Measurements from ENCODE around the gene TIAL1. TPM values are rescaled to one million over a fixed set of nuclear protein-coding genes. Genes with fewer than 3 reads are reported as not detected.

TIAL1 gene
- total RNA-seq, result 10 to 100 TPM; 43.1 to 61.7 (median 51.1) TPM

GRCh38 chr10:119596537-119597404 is at the start of gene TIAL1:
Gene TIAL1, minus strand, starts transcription at chr10:119596964. Its CDS starts 499 bp downstream, at chr10:119596465.
- peak; percentile 99 for DNase-seq (ENCODE audit: low spot score in 2 of 2)
- WGBS, 2 donors, result 0 to 1% methylated on average over 60 to 66 of the region's 66 CpGs
- no peak for TF ChIP-seq CTCF (IDR thresholded peaks at IDR 0.05)
- TF ChIP-seq POLR2A (IDR thresholded peaks at IDR 0.05), result no peak
- peak within 1 kb of the TSS; percentile 85 for H3K4me3 ChIP-seq (ENCODE audit: low read depth, poor library complexity, severe bottlenecking)
- intact Hi-C loops (cut with DNase I; ENCODE audit: low total_unique reads), result no loop called here

- intact Hi-C loops (cut with DNase I; ENCODE audit: low total_unique reads), result no loop called here
- DNase-seq (ENCODE audit: low spot score in 2 of 2), result no peak
- WGBS, 2 donors, result 93 to 97% methylated on average over 3 of the region's 3 CpGs
- no peak overlapping the region for H3K4me3 ChIP-seq (ENCODE audit: low read depth, poor library complexity, severe bottlenecking)
- no peak for TF ChIP-seq POLR2A (IDR thresholded peaks at IDR 0.05)
- no peak for TF ChIP-seq CTCF (IDR thresholded peaks at IDR 0.05)
Observed at GRCh38 chr10:119644994-119645393, 48.2 kb upstream of the TIAL1 start.

- TF ChIP-seq POLR2A (IDR thresholded peaks at IDR 0.05) (no peak), CTCF (IDR thresholded peaks at IDR 0.05) (no peak)
- no peak overlapping the region for H3K4me3 ChIP-seq (ENCODE audit: low read depth, poor library complexity, severe bottlenecking)
- WGBS, 2 donors, result 70% methylated on average over 14 to 15 of the region's 15 CpGs
- intact Hi-C loops (cut with DNase I; ENCODE audit: low total_unique reads), result no loop called here
- DNase-seq (ENCODE audit: low spot score in 2 of 2), result no peak
Observed at GRCh38 chr10:119644205-119644814, 47.5 kb upstream of the TIAL1 start.

GRCh38 chr10:119643306-119644204 is 46.8 kb upstream of the TIAL1 start:
- TF ChIP-seq POLR2A (IDR thresholded peaks at IDR 0.05), result no peak
- TF ChIP-seq CTCF (IDR thresholded peaks at IDR 0.05), result no peak
- no peak for DNase-seq (ENCODE audit: low spot score in 2 of 2)
- intact Hi-C loops (cut with DNase I; ENCODE audit: low total_unique reads), result no loop called here
- WGBS, 2 donors, result 74 to 80% methylated on average over 15 of the region's 15 CpGs
- H3K4me3 ChIP-seq (ENCODE audit: low read depth, poor library complexity, severe bottlenecking), result no peak overlapping the region

- TF ChIP-seq POLR2A (IDR thresholded peaks at IDR 0.05) (no peak), CTCF (IDR thresholded peaks at IDR 0.05) (no peak)
- intact Hi-C loops (cut with DNase I; ENCODE audit: low total_unique reads), result no loop called here
- H3K4me3 ChIP-seq (ENCODE audit: low read depth, poor library complexity, severe bottlenecking), result no peak overlapping the region
- DNase-seq (ENCODE audit: low spot score in 2 of 2), result no peak
- 85 to 86% methylated on average over 2 of the region's 2 CpGs for WGBS, 2 donors
Observed at GRCh38 chr10:119642556-119643111, 45.9 kb upstream of the TIAL1 start.
